HEK293 (cell line): ENCODE measurements around the gene COMMD3.
A peak's percentile ranks its signal among the peaks of the same experiment; 100 is the strongest.

Source experiments
- CTCF ChIA-PET: fragments of 350-600 bp; formaldehyde crosslinking; extraction: SDS; loops from one replicate; lab custom pipeline; 2021; ENCODE audit warnings: antibody characterized with exemption; lab: Yijun Ruan, JAX
- POLR2A ChIA-PET: fragments of 300-600 bp; formaldehyde crosslinking; extraction: SDS; loops from one replicate; lab custom pipeline; 2020; ENCODE audit warnings: antibody characterized with exemption, inconsistent platforms; lab: Yijun Ruan, JAX
- H3K27ac ChIP-seq: fragments of 200-500 bp; sonication (Bioruptor generic); 2 replicates; pipeline ENCODE4 v1.5.1; 2014; ENCODE audit warnings: low read depth, low read length, control low read depth, inconsistent platforms; ENCODE audit errors: extremely low read depth
- H3K36me3 ChIP-seq, 2 experiments: fragments of 200-500 bp in 1 of 2; sonication (Bioruptor generic) in 1 of 2; 1 replicate in 1 of 2; 2 replicates in 1 of 2; pipeline ENCODE4 v1.5.1; 2014 to 2017; ENCODE audit warnings: inconsistent platforms in 2 of 2, low read length in 2 of 2; ENCODE audit not compliant: control insufficient read depth in 2 of 2, insufficient read depth in 1 of 2
- H3K4me1 ChIP-seq: fragments of 200-500 bp; sonication (Bioruptor generic); 2 replicates; pipeline ENCODE4 v1.5.1; 2014; ENCODE audit warnings: mild to moderate bottlenecking, low read length, inconsistent platforms; ENCODE audit not compliant: control insufficient read depth, insufficient read depth
- H3K4me3 ChIP-seq: 2 replicates; pipeline ENCODE4 v1.5.1; 2011; ENCODE audit warnings: low read depth, mild to moderate bottlenecking, control low read depth, low read length, moderate library complexity
- H3K9me3 ChIP-seq: fragments of 200-500 bp; sonication (Bioruptor generic); 2 replicates; pipeline ENCODE4 v1.5.1; 2014; ENCODE audit warnings: low read depth, low read length, inconsistent platforms; ENCODE audit not compliant: control insufficient read depth, insufficient read depth
- FEZF1 ChIP-seq: fragments of 450-650 bp; formaldehyde crosslinking; IDR thresholded peaks from 2 replicates; pipeline ENCODE4 v1.5.1; 2016; ENCODE audit warnings: missing biosample characterization, missing genetic modification characterization
- PRDM1 ChIP-seq: fragments of 450-650 bp; formaldehyde crosslinking; IDR thresholded peaks from 2 replicates; pipeline ENCODE4; 2016; ENCODE audit warnings: missing biosample characterization, missing genetic modification characterization
- PRDM6 ChIP-seq: fragments of 450-650 bp; formaldehyde crosslinking; IDR thresholded peaks from 2 replicates; pipeline ENCODE4 v1.5.1; 2017; ENCODE audit warnings: missing biosample characterization, missing genetic modification characterization
- RBAK ChIP-seq: fragments of 450-650 bp; formaldehyde crosslinking; IDR thresholded peaks from 2 replicates; pipeline ENCODE4 v1.5.1; 2016; ENCODE audit warnings: missing biosample characterization, missing genetic modification characterization
- ZBTB10 ChIP-seq: fragments of 450-650 bp; formaldehyde crosslinking; IDR thresholded peaks from 2 replicates; pipeline ENCODE4 v1.5.1; 2016; ENCODE audit warnings: missing biosample characterization, missing genetic modification characterization
- ZBTB44 ChIP-seq: fragments of 450-650 bp; IDR thresholded peaks from 2 replicates; pipeline ENCODE4 v1.5.1; 2018; ENCODE audit warnings: missing biosample characterization, mild to moderate bottlenecking, missing genetic modification characterization
- ZFP41 ChIP-seq: fragments of 450-650 bp; formaldehyde crosslinking; IDR thresholded peaks from 2 replicates; pipeline ENCODE4 v1.5.1; 2016; ENCODE audit warnings: missing biosample characterization, missing genetic modification characterization, borderline replicate concordance
- ZNF146 ChIP-seq: fragments of 450-650 bp; formaldehyde crosslinking; IDR thresholded peaks from 2 replicates; pipeline ENCODE4 v1.5.1; 2016; ENCODE audit warnings: missing biosample characterization, missing genetic modification characterization
- ZNF221 ChIP-seq: fragments of 450-650 bp; formaldehyde crosslinking; IDR thresholded peaks from 2 replicates; pipeline ENCODE4 v1.5.1; 2017; ENCODE audit warnings: missing biosample characterization, missing genetic modification characterization, borderline replicate concordance
- ZNF391 ChIP-seq: fragments of 450-650 bp; formaldehyde crosslinking; IDR thresholded peaks from 2 replicates; pipeline ENCODE4 v1.5.1; 2016; ENCODE audit warnings: low read depth, missing biosample characterization, missing genetic modification characterization, borderline replicate concordance
- ZNF398 ChIP-seq: fragments of 450-650 bp; formaldehyde crosslinking; IDR thresholded peaks from 2 replicates; pipeline ENCODE4 v1.5.1; 2017; ENCODE audit warnings: missing biosample characterization, missing genetic modification characterization
- ZNF624 ChIP-seq: fragments of 450-650 bp; formaldehyde crosslinking; IDR thresholded peaks from 2 replicates; pipeline ENCODE4 v1.5.1; 2017; ENCODE audit warnings: missing biosample characterization, missing genetic modification characterization
- ZNF776 ChIP-seq: fragments of 450-650 bp; formaldehyde crosslinking; IDR thresholded peaks from 2 replicates; pipeline ENCODE4 v1.5.0; 2017; ENCODE audit warnings: missing biosample characterization, missing genetic modification characterization, borderline replicate concordance
- ZSCAN23 ChIP-seq: fragments of 450-650 bp; formaldehyde crosslinking; IDR thresholded peaks from 2 replicates; pipeline ENCODE4 v1.5.1; 2016; ENCODE audit warnings: missing biosample characterization, missing genetic modification characterization

COMMD3 gene

GRCh38 chr10:22317076-22317370, 835 bp downstream of the COMMD3 start:
- Histone ChIP-seq H3K36me3 (no peaks in the 10 kb centered on the region), H3K27ac (peak overlapping the region; percentile 96), H3K4me3 (peak overlapping the region; percentile 75), H3K9me3 (no peaks in the 10 kb centered on the region), H3K4me1 (peaks cover 14% of the 10 kb centered on the region; the same call in 1 of the 2 replicates)
- ChIA-PET CTCF (interaction anchor here (1.2 kb wide), 1 partner anchor 306 kb away, joined by 3 read pairs; no protein-coding TSS in a partner anchor), POLR2A (interaction anchor here (1.5 to 4.5 kb wide), 5 partner anchors 10 to 314 kb away, joined by 4 to 37 read pairs (median 15); partner anchors contain the start of gene DNAJC1)
- TF ChIP-seq RBAK (tag by site-specific recombination): no peak
- TF ChIP-seq ZNF624: no peak
- no peak for TF ChIP-seq ZSCAN23 (tag by site-specific recombination)
- TF ChIP-seq FEZF1 (tag by site-specific recombination): peak; percentile 88; the same call in 1 of the 2 replicates
- TF ChIP-seq ZNF398 (tag by site-specific recombination): peak; percentile 72
- TF ChIP-seq ZBTB10 (tag by site-specific recombination): 0 out of 2 replicates have a peak, but pooled peaks have one; percentile 1
- TF ChIP-seq ZNF221 (tag by site-specific recombination): no peak
- no peak for TF ChIP-seq ZNF391 (tag by site-specific recombination)

- no peaks in the 10 kb centered on the region for H3K36me3 ChIP-seq
- TF ChIP-seq ZFP41 (tag by site-specific recombination) (no peak), PRDM1 (tag by site-specific recombination) (peak; percentile 46; the same call in 1 of the 2 replicates), PRDM6 (tag by site-specific recombination) (peak; percentile 74), ZNF146 (tag by site-specific recombination) (no peak), ZBTB44 (tag by site-specific recombination) (peak; percentile 15; the same call in 1 of the 2 replicates), ZNF776 (no peak)
- ChIA-PET CTCF (interaction anchor here (0.7 kb wide), 2 partner anchors 9 to 327 kb away, joined by 3 to 4 read pairs; no protein-coding TSS in a partner anchor), POLR2A (interaction anchor here (1.1 to 4.5 kb wide), 2 partner anchors 22 to 88 kb away, joined by 3 to 37 read pairs; no protein-coding TSS in a partner anchor)
- no peak overlapping the region for H3K4me3 ChIP-seq
- peaks cover 13% of the 10 kb centered on the region; the same call in 1 of the 2 replicates for H3K4me1 ChIP-seq
- H3K27ac ChIP-seq: no peak overlapping the region
- H3K9me3 ChIP-seq: no peaks in the 10 kb centered on the region
These were observed 1.8 kb downstream of the COMMD3 start for GRCh38 chr10:22317771-22318565.
